H1 (cell line): ENCODE data around the gene FOXP4. TPM values are rescaled to one million over a fixed set of nuclear protein-coding genes. Genes with fewer than 3 reads are reported as not detected.

Source experiments
- CHD1 ChIP-seq: IDR thresholded peaks from 2 replicates; pipeline ENCODE4 v1.6.1; 2012; ENCODE audit warnings: low read depth, low read length, improper control_type of control experiment
- CTBP2 ChIP-seq: IDR thresholded peaks from 2 replicates; pipeline ENCODE4 v1.7.0; 2011; ENCODE audit warnings: borderline replicate concordance, mild to moderate bottlenecking, moderate library complexity, mixed read lengths, low read length; ENCODE audit not compliant: insufficient read depth, insufficient read length
- RFX5 ChIP-seq: IDR thresholded peaks from 2 replicates; pipeline ENCODE4 v1.6.1; 2011; ENCODE audit warnings: low read depth, low read length, improper control_type of control experiment, borderline replicate concordance
- SP1 ChIP-seq: IDR thresholded peaks from 2 replicates; pipeline ENCODE4 v1.6.1; 2011; ENCODE audit warnings: low read depth, low read length
- TAF7 ChIP-seq: optimal IDR thresholded peaks from 2 replicates; pipeline ENCODE3; 2011; ENCODE audit warnings: low read depth, mild to moderate bottlenecking, inconsistent platforms, low read length, moderate library complexity, borderline replicate concordance
- polyA plus RNA-seq, 7 experiments: library from polyadenylated mRNA; depleted of rRNA in 3 of 7; stranded (reverse) in 5 of 7; unstranded in 2 of 7; fragments of >200 nt in 5 of 7; fragments of 200-250 nt in 2 of 7; gene quantifications; 1 replicate in 5 of 7; 2 replicates in 1 of 7; 4 replicates in 1 of 7; pipeline versions ENCODE4 v1.2.1 to v1.2.3, GENCODE V29; 2011 to 2013; ENCODE audit warnings: missing spikeins in 2 of 7, mixed read lengths in 2 of 7
- total RNA-seq: library from RNA; stranded (reverse); fragmentation: NEBNext Ultra II Directional; extraction: Animal tissue kit (Norgen Biotek cat#: 25700); gene quantifications from 2 replicates; pipeline ENCODE4 v1.2.1, GENCODE V29; 2021

Gene FOXP4
- total and polyA plus RNA-seq, 2 of the 8 experiments (the other 6 are each of a cell fraction or from before 2014, with no cell fraction given) = 4.8 to 13.3 TPM

GRCh38 chr6:41589223-41589622 is 43.0 kb downstream of the FOXP4 start (continued):
- no peak for TF ChIP-seq CTBP2
- no peak for TF ChIP-seq CHD1
- TF ChIP-seq RFX5 = no peak
- TF ChIP-seq SP1 = no peak
- TF ChIP-seq TAF7 = no peak
- TF ChIP-seq, all 59 proteins: peak for 0
